Ecto neural progenitor cell (in vitro differentiated cells): ENCODE results near the gene SLX4IP.
A peak's percentile ranks its signal among the peaks of the same experiment; 100 is the strongest.

Experiments
- DNase-seq: peaks from one replicate; pipeline ENCODE4 v3.0.0-alpha.2; 2018; ENCODE audit warnings: low spot score

The SLX4IP gene

DNA sequence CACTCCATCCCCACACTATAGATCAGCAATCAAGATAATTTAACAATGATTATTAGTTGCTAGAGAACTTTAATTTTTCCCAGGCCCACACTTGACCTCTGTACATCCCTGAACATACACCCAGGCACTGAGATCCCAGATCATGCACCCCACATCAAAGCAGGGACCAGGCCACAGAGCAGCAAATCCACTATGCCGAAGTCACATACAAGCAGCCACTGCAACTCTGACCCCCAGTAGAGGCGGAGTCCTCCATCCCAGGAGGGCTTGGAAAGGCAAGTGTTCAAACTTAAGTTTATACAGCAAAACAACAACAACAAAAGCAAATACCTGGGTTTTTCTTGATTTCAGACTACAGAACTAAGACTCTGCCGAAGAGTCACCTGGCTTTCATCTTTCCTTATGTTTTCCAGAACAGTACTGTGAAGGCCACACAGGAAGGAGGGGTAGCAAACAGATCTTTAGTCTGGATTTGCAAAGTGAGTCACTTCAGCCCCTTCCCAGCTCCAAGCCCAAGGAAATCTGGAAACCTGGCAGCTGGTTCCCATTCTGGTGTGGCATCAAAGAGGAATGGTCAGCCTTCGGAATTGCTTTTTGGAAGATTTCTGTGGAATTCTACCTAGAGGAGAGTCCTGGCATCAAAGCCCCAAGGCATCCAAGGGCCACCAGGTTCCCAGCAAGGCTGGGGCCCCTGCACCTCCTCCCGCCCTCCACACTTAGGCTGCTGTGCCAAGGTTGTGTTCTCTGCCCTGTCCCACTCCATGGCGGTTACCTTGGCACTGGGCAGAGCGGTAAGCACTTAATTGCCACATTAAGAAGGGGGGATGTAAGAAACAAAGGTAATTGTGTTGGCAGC is 231.3 kb downstream of the SLX4IP start:
- no peak for DNase-seq

DNA sequence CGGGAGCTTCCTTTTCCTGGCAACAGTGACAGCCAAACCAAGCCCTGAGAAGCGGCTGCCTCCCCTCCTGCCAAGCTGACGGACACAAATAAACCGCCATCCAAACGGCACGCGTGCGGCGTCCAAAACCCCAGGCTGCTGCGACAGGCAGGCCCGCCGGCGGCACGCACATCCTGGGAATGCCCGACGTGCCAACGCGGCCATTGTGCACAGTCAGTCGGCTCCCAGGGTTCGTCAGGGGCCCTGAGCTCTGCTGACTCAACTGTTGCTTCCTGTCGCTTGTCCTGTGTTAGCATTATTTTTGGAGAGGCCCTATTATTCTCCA is 231.9 kb downstream of the SLX4IP start:
- DNase-seq = no peak

DNA sequence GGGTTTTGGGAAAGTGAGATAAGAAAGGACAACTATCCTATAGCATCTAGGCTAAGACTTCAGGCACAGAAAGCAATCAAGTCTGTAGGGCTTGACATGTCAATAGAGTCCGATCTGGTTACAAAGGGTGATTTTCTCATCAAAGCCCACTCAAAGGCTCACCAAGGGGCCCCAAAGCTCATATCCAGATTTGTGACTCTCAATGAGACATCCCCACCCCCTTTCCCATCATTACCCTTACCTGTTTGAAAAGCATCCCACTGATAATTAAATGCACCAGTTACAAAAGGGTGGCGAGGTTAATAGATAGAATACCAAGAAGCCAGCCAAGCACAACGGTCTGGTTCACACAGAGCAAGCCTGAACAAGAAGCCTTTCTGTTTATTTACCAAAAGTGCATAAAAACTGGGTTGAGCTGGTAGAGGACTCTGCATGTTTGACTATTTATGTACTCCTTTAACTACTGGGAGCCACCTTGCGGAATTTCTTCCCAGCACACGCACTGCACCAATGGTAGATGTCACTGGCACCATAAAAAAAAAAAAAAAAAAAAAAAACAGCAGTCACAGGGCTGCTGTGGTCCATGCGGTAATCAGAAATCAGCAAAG is 232.6 kb downstream of the SLX4IP start:
- no peak for DNase-seq

DNA sequence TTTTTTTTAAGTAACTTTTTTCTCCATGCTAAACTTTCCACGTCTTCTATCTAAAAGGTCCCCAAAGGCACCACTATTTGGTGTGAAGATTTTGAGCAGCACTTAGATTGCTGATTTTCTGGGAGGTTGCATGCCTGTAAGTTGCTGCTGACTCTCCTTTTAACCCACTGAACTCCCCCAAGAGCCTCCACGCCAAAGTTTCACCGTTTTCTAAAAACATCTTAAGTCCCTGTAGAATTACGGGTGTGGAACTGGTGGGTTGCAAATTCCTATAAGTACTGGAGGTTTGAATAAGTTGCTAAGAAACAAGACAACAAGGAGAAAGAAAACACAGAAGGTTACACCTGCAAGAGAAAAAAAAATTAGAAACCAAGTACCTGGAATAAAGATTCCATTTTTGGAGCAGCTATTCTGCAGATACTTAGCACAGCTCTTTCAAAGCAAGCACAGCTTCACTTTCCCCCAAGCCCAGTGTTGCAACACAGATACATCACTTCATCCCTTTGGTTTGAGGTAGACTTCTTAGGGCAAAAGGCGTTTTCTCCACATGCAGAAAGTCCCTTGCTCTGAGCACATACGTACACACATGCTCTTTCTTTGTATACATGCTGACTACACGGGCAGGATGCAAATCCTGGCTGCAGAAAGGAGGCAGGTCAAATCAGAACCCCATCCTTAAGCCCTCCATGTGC is 233.7 kb downstream of the SLX4IP start:
- DNase-seq = no peak

DNA sequence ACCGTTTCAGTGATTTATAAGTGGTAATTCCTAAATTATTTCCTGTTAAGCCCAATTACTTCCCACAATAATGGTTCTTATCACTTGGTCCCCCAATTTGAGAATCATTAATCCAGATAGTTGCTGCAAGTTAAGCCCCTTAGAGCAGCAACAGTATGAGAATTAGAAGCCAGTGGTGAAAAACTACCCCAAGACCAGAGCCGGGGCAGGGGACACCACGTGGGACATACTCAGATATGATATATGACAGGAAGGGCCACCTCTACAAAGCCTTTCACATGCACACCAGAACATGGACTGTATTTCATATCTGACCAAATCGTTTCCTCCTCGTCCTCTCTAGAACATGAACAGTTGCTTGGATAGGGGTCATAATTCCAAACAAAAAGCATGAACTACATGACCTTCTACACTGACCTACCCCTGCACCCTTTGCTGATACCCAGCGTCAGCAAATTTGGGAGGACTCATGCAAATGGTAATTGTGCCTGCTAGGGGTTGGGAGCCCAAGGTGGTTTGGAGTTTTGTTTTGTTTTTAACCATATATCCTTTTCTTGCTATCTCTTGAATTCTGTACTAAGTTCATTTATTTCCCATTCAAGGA is 234.8 kb downstream of the SLX4IP start:
- no peak for DNase-seq

DNA sequence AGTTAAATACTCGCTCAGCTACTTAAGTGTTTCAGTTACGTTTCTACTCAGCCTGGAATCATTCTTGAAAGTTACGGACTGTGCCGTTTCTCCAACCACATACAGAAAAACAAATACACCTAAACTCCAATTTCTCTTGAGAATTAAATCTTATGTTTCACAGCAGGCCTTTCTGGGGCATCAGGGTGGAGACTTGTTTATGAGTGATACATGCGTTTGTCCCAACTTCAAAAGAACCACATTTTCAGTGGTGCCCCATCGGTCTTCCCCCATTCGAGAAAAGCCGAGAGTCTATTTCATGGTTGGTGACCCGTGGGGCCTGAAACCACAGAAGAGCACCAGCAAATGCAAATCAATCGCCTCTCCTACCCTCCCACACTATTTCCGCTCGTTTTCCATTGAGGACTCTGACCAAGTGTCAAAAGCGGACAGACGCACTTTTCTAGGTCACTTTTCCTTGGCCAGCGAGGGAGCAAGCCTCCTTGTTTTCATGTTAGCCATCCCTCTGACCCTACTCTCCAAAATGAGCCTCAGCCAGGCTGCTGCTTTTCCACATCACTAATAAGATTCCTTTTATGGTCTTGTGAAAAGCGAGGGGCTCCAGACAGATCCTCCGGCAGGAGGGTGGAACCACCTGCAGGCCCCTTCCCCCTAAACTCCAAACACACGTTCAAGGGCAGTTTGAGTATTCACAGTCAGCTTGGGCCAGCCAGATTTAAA is 235.6 kb downstream of the SLX4IP start:
- DNase-seq = no peak

DNA sequence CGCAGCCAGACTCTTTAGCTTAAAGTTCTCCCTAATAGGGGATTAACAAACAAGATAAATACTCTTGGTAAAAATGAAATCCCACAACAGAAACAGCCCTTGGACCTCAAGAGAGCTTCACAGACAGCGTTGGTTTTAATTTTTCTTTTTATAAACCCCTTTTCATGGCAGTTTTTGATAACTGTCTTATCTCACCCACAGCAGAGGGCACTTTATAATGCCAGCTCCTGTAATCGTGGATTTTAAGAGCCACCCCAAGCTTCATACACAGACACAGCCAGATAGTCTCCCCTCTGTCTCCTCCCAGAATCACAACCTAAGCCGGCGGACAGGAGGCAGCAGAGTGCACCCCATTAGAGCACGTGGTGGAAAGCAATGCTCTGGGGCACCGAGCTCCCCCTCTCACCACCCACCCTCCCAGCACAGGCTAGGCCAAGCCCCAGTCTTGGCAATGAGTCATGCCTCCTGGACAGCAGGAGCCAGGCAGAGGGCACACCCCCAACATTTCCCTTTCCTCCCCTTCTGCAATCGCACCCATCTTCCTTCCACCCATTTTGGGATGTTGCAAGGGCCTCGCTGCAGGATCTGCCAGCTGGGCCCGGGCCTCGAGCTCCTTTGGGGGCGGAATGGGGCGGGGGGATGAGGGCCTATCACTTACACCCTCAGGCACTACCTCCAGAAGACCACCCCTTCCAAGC is 236.3 kb downstream of the SLX4IP start:
- DNase-seq = peak; percentile 68

DNA sequence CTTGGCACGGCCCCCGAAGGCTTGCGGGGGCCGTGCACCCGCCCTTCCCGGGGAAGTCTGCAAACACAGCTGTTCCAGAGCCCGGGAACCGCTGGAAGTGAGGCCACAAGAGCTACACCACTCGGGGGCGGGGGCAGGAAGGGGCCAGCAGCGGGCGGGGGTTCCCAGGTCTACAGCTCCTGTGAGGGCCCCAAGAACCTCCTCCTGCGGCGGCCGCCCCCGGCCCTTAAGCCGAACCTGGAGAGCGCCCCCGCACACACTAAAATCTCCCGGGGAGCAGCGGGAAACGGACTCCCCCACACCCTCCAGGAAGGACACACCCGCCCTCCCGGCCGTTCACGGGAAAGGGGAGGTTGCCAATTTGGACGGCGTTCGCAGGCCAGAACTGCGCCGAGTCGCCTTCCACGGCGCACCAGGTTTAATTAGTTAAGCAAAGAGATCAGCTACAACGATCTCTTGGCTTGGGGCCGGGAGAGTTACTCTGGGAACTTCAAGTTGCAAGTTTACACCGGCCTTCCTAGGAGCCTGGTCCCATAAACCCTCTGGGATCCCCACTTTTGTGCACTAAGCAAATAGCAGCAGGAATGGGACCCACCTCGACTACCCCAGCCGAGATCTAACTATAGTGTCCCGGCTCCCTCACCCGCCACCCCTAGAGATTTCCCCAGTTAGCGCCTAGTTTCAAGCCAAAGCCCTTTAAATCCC is 237.0 kb downstream of the SLX4IP start:
- DNase-seq = peak; percentile 60

DNA sequence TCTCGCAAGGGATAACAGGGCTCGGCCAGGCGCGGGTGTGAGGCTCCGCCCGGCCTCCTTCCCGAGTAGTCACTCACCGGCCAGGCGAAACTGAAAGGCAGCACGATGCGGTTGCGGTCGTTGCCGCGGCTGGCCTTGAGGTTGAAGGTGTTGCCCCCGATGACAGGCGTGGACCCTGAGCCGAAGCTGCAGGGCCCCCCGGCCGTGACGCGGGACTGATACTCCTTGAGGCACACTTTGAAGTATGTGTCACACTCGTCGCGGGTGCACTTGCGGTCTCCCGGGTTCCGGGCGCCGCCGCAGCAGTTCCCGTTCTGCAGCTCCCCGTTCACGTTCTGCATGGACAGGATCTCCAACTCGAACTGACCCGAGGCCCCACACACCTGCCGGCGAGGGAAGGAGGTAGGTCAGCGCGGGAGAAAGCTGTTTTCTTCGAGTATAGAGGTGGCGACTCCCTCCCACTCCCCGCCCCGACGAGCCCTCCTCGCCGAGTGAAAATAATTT is 237.6 kb downstream of the SLX4IP start:
- peak; percentile 63 for DNase-seq

DNA sequence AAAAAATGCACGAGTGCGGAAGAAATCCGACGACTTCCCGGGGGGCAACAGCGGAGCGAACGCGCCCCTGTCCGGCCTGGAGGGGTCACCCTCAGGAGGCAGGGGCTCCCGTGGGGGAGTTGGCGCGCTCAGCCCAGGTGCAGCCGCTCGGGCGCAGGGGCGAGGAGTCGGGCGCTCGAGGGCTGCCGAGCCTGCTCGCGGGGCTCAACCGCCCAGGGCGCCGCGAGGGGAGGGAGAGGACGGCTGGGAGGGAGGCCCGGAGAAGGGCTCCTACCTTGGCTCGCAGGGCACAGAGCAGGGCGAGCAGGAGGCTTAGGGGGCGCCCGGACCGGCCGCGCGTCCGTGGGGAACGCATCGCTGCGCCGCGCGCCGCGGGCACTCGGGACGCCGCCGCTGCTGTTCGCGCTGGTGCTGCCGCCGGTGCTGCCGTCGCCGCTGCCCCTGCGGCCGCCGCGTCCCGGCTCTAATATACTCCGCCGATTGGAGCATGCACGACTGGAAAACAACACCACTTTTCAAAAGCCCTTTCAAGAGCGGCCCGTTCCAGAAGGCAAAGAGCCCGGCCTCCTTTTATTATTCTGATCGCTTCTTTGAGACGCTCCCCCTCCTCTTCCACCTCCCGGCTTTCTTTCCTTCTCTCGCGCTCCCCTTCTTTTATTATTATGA is 238.2 kb downstream of the SLX4IP start:
- peak; percentile 65 for DNase-seq

DNA sequence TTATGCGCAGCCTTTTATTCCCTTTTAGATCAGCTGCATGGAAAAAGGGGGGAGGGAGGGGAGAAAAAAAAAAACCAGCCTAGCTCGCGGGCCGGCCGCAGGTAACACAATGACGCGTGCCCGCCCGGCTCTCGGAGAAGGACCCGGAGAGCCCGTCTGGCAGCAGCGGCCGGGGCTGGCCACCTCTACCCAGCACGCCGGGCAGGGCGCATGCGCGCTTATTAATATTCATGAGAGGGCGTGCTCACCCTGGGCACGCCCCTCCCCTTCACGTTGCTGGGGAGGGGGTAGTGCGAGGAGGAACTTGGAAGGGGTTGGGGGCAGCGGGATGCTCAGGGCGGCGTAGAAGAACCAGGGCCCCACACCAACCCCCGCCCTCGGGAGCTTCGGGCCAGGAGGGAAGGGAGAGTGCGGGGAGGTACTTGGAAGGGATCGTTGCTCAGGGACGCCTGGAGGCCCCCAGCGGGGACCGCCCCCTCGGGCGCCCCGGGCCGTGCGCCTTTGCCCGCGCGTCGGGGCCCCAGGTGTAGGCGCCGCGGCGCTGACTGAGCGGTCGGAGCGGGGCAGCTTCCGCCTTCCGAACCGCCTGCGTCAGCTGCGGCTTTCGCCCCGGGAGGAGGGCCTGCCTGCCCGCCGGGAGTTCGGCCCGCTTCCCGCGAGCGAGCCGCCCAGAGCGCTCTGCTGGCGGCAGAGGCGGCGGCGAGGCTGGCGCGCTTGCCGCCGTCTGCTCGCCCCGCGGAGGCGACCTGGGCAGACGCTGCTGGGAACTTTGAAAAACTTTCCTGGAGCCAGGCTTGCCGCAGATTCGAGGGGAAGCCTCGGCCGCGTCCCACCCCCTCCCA is 239.0 kb downstream of the SLX4IP start, which contains the start of gene JAG1:
JAG1 (minus strand) TSS at position 158 of the 842 bp plus-strand sequence. CDS start 469 bp downstream, outside the sequence.
- peak; percentile 97 for DNase-seq

DNA sequence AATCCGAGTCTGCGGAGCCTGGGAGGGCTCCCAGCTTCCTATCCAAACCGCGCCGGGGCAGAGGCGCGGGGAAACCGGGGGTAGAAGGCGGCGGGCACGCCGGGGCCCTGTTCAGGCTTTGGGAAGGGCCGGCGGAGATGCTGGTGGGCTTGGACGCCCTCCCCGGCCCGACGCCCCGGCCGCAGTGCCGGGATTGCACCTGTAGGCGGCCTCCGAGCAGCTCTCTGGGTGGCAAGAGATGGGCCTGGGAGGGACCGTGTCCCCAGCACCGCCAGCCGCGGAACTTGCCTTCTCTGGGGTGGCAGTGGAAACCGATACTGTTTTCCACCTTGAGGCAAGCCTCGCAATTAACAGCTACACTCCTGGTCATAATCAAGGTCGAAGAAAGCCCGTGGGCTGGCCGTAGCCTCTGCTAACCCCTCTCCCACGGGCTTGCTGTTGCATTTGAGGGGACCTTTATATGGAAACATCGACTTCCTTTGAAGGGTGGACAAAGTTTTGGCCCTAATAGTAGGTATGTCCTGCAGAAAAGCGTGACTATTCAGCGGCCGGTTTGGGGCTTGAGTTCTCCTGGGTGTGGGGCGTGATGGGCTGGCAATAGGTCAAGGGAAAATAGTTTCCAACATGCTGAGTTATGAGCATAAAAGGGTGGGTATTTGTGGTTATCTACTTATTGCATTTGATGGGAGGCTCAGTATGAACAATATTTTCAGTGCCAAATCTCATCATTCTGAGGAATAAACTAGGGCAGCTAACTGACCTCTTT is 239.8 kb downstream of the SLX4IP start:
- DNase-seq = peak; percentile 93

DNA sequence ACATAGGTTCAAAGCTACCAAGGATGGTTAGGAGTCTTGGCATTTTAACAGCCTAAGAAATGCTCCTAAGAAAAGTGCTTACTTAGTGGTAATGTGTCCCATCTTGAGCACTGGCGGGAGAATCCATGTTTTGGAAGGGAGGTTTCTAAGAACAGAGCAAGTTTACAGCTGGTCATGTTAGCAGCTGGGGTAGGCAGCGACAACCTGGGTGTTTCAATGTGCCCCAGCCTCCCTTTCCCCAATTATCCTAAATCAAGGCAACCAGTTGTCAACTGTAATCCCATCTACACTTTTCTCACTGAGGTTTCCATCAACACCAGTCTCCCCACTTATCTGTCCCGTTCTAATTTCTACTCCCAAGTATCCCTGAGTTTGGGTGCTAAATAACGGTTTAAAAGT is 240.3 kb downstream of the SLX4IP start:
- DNase-seq = no peak

DNA sequence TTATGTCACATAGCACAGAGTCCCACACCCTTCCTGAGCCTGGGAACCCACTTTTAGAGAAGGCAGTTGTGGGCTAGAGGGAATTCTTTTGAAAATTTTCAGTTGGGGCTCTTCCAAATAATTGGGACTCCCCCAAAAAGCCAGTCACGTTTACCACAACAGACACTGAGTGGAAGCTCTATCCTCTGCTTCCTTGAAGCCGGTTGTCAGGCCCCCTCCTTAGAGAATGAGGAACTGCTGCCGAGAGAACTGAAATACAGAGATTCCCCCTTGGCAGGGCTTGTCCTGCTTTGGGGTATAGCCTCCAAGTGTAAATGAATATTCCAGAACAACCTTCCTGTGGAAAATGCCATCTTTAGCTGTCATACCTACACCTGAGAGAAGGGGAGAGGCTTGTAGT is 241.4 kb downstream of the SLX4IP start:
- DNase-seq = no peak
